A673 (cell line): ENCODE results near the gene KCNQ1. TPM values are rescaled to one million over a fixed set of nuclear protein-coding genes. Genes with fewer than 3 reads are reported as not detected.

ENCODE experiments used
- BruUV-seq: library from RNA; stranded (reverse); fragments of 400-500 nt; replicated peaks from 2 replicates; lab custom pipeline; 2021; lab: Mats Ljungman, UMichigan
- CTCF ChIA-PET: fragments of 300-600 bp; sonication (Branson Sonifier 250); formaldehyde crosslinking; loops from one replicate; lab custom pipeline; 2022; ENCODE audit warnings: antibody characterized with exemption; lab: Charles Lee
- POLR2A ChIA-PET: fragments of 300-600 bp; sonication (Branson Sonifier 250); formaldehyde crosslinking; loops from one replicate; lab custom pipeline; 2022; ENCODE audit warnings: antibody characterized with exemption; ENCODE audit not compliant: low non-redundant PET; lab: Charles Lee
- DNase-seq: peaks from one replicate; pipeline ENCODE4 v3.0.0-alpha.2; 2015; ENCODE audit warnings: low spot score
- H3K27ac ChIP-seq: fragments of 200-600 bp; sonication (generic); 2 replicates; pipeline ENCODE4 v1.5.1; 2016; ENCODE audit warnings: mixed run types, low read depth, mild to moderate bottlenecking, mixed read lengths, antibody characterized with exemption, low read length; ENCODE audit not compliant: poor library complexity, severe bottlenecking
- H3K27me3 ChIP-seq: fragments of 200-600 bp; sonication (generic); replicated peaks from 2 replicates; pipeline ENCODE4 v1.6.1; 2017; ENCODE audit warnings: mixed run types, low read depth, mild to moderate bottlenecking, mixed read lengths, antibody characterized with exemption, low read length; ENCODE audit not compliant: insufficient read depth, poor library complexity
- H3K36me3 ChIP-seq: fragments of 200-600 bp; sonication (generic); 2 replicates; pipeline ENCODE4 v1.6.1; 2016; ENCODE audit warnings: mixed run types, mild to moderate bottlenecking, mixed read lengths, antibody characterized with exemption, low read length; ENCODE audit not compliant: insufficient read depth, poor library complexity, severe bottlenecking
- H3K4me1 ChIP-seq: fragments of 200-600 bp; sonication (generic); 2 replicates; pipeline ENCODE4 v1.6.1; 2017; ENCODE audit warnings: mixed run types, mild to moderate bottlenecking, mixed read lengths, antibody characterized with exemption, low read length; ENCODE audit not compliant: insufficient read depth, poor library complexity, severe bottlenecking
- H3K4me3 ChIP-seq: fragments of 200-600 bp; sonication (generic); 2 replicates; pipeline ENCODE4 v1.5.1; 2016; ENCODE audit warnings: low read depth, mixed run types, mild to moderate bottlenecking, mixed read lengths, low read length; ENCODE audit not compliant: poor library complexity, severe bottlenecking
- H3K9me3 ChIP-seq: fragments of 200-600 bp; sonication (generic); 2 replicates; pipeline ENCODE4 v1.6.1; 2016; ENCODE audit warnings: mixed run types, low read depth, mild to moderate bottlenecking, mixed read lengths, antibody characterized with exemption, low read length; ENCODE audit not compliant: poor library complexity, severe bottlenecking
- EZH2 ChIP-seq: fragments of 200-600 bp; sonication (generic); IDR thresholded peaks from 2 replicates; pipeline ENCODE4 v1.6.1; 2017; ENCODE audit warnings: borderline replicate concordance, low read depth, mild to moderate bottlenecking, mixed read lengths, antibody characterized with exemption, low read length; ENCODE audit not compliant: poor library complexity, severe bottlenecking
- intact Hi-C: fragments of 100-400 bp; cut with micrococcal nuclease; formaldehyde crosslinking; loops from one replicate; pipeline ENCODE4 v1.10.0; 2022; ENCODE audit not compliant: unreplicated experiment
- total RNA-seq: library from RNA; stranded (reverse); gene quantifications from 2 replicates; pipeline ENCODE4 v1.2.3, GENCODE V29; 2021
- TF ChIP-seq, protein P1 (sequence below): fragments of 300-800, 200-600 bp; sonication (generic); conservative IDR thresholded peaks from 2 replicates; pipeline ENCODE4 v1.5.1; 2017; ENCODE audit warnings: low read depth, mild to moderate bottlenecking, antibody characterized with exemption, low read length, moderate library complexity, mixed read lengths

The KCNQ1 gene
- total RNA-seq, 1 experiment from 2014 or later = not detected

DNA sequence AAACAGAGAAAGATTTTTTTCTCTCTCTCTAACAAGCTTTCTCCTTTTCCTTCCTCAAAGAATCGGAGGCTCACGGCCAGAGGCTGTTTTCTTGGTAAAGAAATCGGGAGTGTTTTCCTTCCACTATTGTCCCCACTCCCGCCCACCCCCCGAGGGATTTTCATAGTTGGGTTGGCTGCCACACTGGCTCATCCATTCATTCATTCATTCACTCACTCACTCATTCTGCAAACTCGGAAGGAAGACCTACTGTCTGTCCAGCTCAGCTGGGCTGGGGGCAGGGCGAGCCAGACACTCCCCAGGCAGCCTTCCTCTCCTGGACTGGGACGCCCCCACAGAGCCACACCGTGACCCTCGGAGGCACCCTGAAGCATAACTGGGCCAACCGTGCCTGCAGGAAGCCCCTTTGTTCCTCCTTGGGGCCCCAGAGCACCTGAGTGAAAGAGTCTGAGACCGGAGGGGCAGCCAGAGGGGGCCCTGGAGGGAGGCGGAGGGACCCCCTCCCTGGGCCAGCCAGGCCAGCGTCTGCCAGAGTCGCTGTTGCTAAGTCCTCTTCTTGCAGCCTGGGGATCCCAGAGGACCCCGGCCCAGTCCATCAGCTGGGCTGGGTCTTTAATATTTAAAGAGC lies 423.8 kb downstream of the KCNQ1 start:
- ChIA-PET POLR2A (no interaction called here), CTCF (interaction anchor here (0.6 kb wide), 1 partner anchor 78 kb away, joined by 4 read pairs; no protein-coding TSS in a partner anchor)
- BruUV-seq = no TSS peak
- Histone ChIP-seq H3K36me3 (no peaks in the 10 kb centered on the region), H3K27me3 (peaks cover 18% of the 10 kb centered on the region), H3K4me1 (no peaks in the 10 kb centered on the region), H3K4me3 (no peak overlapping the region), H3K9me3 (no peaks in the 10 kb centered on the region), H3K27ac (no peak overlapping the region)
- no peak for TF ChIP-seq EZH2
- TF ChIP-seq, protein P1, sequence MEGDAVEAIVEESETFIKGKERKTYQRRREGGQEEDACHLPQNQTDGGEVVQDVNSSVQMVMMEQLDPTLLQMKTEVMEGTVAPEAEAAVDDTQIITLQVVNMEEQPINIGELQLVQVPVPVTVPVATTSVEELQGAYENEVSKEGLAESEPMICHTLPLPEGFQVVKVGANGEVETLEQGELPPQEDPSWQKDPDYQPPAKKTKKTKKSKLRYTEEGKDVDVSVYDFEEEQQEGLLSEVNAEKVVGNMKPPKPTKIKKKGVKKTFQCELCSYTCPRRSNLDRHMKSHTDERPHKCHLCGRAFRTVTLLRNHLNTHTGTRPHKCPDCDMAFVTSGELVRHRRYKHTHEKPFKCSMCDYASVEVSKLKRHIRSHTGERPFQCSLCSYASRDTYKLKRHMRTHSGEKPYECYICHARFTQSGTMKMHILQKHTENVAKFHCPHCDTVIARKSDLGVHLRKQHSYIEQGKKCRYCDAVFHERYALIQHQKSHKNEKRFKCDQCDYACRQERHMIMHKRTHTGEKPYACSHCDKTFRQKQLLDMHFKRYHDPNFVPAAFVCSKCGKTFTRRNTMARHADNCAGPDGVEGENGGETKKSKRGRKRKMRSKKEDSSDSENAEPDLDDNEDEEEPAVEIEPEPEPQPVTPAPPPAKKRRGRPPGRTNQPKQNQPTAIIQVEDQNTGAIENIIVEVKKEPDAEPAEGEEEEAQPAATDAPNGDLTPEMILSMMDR = no peak
- intact Hi-C loops = no loop called here
- DNase-seq = no peak

DNA sequence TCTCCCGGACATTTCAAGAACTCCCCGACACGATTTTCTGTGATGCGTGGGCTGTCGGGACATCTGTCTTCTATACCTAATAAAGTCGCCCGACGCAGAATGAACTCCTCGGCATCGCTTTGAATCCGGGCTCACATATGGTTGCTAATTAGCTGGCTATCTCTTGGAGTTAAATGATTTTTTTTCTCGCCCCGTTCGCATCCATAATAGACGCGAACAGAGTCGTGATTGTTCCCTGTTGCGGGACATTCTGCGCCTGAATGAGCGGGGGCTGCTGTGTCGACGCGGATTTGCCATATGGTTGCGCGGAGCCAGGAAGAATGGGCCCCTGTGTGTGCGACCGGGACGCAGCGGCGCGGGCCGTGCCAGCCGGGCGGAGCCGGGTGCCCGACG lies 424.3 kb downstream of the KCNQ1 start:
- Histone ChIP-seq H3K27ac (no peak overlapping the region), H3K4me3 (no peak overlapping the region), H3K27me3 (peaks cover 15% of the 10 kb centered on the region), H3K4me1 (no peaks in the 10 kb centered on the region), H3K9me3 (no peaks in the 10 kb centered on the region), H3K36me3 (no peaks in the 10 kb centered on the region)
- intact Hi-C loops = no loop called here
- ChIA-PET CTCF (interaction anchor here (0.6 kb wide), 1 partner anchor 77 kb away, joined by 4 read pairs; no protein-coding TSS in a partner anchor), POLR2A (no interaction called here)
- DNase-seq = no peak
- no peak for TF ChIP-seq EZH2
- TF ChIP-seq, protein P1 = no peak
- no TSS peak for BruUV-seq

DNA sequence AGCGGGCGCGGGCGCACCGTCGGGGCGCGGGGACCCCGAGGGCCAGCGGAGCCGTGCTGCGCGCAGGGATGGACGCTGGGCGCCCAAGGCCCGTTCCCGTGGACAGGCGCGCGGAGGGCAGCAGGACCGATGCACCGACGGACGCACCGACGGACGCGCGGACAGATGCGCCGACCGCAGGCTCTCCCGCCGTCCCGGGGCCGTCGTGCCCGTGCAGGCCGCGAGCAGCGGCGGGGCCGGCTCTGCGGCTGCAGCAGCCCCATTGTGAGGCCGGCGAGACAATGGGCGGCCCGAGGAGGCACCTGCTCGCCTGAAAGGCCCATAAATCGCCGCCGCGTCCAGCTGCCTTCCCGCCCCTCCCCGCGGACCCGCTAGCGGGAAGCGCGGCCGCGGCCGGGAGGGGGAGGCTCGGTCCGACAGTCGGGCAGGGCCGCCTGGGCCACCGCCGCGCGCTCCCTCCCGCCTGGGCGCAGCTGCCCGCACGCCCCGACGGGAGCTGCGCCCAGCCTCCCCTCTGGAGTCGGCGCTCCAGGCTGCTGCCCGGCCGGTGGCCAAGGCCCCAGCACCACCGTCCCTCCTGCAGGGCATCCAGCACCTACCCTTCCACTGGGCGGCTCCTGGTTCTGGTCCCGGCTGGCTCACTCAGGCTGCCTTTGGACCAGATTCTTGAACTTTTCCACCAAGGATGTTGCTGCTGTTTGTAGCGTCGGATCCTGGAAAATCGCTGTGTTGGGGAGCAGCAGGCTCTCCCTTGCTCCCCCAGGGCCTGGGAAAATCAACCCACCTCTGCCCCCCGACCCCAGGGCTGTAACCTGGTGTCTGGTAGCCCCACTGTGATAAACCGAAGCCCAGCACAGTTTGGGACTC lies 425.0 kb downstream of the KCNQ1 start:
- Histone ChIP-seq H3K36me3 (no peaks in the 10 kb centered on the region), H3K27ac (no peak overlapping the region), H3K4me1 (no peaks in the 10 kb centered on the region), H3K9me3 (no peaks in the 10 kb centered on the region), H3K27me3 (peaks cover 13% of the 10 kb centered on the region), H3K4me3 (no peak overlapping the region)
- intact Hi-C loops = no loop called here
- POLR2A ChIA-PET = no interaction called here
- TF ChIP-seq, protein P1 = no peak
- TF ChIP-seq EZH2 = no peak
- no peak for DNase-seq
- no TSS peak for BruUV-seq
- CTCF ChIA-PET = interaction anchor here (0.6 kb wide), 1 partner anchor 76 kb away, joined by 4 read pairs; no protein-coding TSS in a partner anchor
